HG03457 (cell line): ENCODE measurements around the gene TRAPPC13.
"Not testable (repeated sequence)": the region's sequence is repeated elsewhere in the genome, so short reads cannot be mapped to it uniquely, and the experiment has no call there.

Source experiments
- ATAC-seq: cut with Tn5 transposase; IDR thresholded peaks from one replicate; pipeline ENCODE4 v1.9.1; 2021; ENCODE audit warnings: moderate number of reproducible peaks; ENCODE audit not compliant: unreplicated experiment

The TRAPPC13 gene

DNA sequence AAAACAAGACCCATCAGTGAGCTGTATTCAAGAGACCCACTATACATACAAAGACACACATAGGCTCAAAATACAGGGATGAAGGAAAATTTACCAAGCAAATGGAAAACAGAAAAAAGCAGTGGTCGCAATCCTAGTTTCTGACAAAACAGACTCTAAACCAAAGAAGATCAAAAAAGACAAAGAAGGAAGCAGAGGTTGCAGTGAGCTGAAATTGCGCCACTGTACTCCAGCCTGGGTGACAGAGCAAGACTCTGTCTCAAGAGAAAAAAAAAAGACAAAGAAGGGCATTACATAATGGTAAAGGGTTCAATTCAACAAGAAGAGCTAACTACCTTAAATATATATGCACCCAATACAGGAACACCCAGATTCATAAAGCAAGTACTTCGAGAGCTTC is 51.2 kb downstream of the TRAPPC13 start:
- ATAC-seq: not testable (repeated sequence)

DNA sequence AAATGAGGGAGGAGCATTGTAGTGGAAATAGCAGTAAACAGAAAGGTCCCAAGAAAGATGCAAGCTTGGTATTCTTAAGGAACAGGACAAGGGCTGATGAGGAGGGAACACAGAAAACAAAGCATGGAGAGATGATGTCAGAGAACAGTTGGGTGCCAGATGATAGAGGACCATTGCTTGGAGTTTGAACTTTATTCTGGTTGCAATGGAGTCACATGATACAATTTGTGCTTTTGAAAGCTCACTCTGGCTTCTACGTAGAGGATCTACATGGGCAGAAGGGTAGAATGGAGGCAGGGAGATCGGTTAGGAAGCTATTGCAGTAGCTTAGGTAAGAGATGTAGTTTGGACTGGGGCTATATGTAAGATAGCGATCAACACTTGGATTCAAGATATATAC is 57.3 kb downstream of the TRAPPC13 start:
- no peak for ATAC-seq

DNA sequence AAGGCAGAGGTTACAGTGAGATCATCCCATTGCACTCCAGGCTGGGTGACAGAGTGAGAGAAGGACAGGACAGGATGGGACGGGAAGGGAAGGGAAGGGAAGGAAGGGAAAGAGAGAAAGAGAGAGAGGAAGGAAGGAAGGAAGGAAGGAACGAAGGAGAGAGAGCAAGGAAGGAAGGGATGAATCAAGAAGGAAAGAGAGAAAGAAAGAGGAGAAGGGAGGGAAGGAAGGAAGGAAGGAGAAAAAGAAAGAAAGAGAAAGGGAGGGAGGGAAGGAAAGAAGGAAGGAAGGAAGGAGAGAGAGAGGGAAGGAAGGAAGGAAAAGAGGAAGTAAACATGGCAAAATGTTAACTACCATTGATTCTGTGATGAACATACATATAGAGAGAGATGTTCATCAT is 68.3 kb downstream of the TRAPPC13 start:
- no peak for ATAC-seq

GRCh38 chr5:65695162-65695755 is 70.4 kb downstream of the TRAPPC13 start:
- ATAC-seq: no peak

DNA sequence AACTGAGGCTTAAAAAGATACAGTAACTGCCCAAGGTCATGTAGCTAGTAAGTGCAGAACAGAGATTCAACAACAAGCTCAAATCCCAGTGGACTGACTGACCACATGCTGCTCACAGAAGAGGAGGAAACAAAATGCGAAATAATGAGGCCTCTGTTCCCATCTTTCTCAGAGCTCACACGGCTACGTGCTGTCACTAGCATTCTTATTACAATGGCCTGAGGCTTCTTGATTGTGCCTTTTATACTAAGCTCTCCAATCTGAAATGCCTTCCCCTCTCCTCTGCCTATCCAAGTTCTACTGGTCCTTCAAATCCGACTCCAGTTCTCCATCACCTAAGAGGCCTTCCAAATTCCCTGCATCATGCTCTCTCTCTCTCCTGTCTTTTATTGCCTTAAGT is 71.1 kb downstream of the TRAPPC13 start:
- ATAC-seq: no peak

DNA sequence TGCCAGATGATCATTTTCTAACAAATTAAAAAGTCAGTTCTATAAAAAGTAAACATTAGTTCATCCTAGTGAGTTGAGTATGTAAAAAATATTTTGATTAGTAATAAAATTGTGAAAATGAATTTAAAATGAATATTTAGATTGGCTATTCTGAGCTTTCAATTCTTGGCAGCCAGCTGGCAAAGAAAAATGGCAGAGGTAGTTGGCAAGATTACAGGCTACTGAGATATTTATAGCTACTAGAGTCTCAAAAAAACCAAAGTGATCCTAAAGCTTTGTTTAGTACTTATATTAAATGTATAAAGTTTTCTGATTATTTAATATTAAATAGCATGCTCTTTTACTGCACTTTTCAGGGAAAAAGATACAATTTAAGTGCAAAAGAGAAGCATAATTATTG is 72.1 kb downstream of the TRAPPC13 start:
- ATAC-seq: no peak

DNA sequence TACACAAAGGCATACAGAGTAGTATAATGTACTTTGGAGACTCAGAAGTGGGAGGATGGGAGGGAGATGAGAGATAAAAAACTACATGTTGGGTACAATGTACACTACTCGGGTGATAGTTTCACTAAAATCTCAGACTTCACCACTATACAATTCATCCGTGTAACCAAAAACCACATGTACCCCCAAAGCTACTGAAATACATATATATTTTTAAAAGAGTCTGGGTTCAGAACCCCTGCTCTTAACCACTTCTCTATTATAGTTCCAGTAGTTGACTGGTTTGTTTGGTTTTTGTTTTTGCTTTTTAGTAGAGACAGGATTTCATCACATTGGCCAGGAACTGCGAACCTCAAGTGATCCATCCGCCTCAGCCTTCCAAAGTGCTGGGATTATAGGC is 74.5 kb downstream of the TRAPPC13 start:
- ATAC-seq: peak; percentile 56

GRCh38 chr5:65702036-65702435 is 77.2 kb downstream of the TRAPPC13 start:
- no peak for ATAC-seq

- no peak for ATAC-seq
These were observed 79.9 kb downstream of the TRAPPC13 start for GRCh38 chr5:65704621-65705239.

DNA sequence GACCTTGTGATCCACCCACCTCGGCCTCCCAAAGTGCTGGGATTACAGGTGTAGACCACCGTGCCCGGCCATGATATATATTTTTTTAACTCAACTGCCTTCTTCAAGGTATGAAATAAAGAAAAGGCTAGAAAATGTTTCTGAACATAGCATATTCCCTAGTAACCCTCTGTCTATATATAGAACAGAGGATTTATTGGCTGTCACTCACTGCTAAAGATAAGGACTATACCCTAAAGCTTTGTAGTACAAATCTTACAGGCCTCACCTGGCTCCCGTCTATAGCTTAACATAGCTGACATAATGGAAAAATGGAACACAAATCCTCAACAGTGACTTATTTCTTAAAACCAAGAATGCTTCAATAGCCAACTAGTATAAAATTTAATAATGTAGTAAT is 82.8 kb downstream of the TRAPPC13 start:
- ATAC-seq: no peak

- no peak for ATAC-seq
These were observed 83.3 kb downstream of the TRAPPC13 start for GRCh38 chr5:65708145-65708544.
